ENCODE data around the gene DNAI2.
A peak's percentile ranks its signal among the peaks of the same experiment; 100 is the strongest.

The DNAI2 gene, protein sequence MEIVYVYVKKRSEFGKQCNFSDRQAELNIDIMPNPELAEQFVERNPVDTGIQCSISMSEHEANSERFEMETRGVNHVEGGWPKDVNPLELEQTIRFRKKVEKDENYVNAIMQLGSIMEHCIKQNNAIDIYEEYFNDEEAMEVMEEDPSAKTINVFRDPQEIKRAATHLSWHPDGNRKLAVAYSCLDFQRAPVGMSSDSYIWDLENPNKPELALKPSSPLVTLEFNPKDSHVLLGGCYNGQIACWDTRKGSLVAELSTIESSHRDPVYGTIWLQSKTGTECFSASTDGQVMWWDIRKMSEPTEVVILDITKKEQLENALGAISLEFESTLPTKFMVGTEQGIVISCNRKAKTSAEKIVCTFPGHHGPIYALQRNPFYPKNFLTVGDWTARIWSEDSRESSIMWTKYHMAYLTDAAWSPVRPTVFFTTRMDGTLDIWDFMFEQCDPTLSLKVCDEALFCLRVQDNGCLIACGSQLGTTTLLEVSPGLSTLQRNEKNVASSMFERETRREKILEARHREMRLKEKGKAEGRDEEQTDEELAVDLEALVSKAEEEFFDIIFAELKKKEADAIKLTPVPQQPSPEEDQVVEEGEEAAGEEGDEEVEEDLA

DNA sequence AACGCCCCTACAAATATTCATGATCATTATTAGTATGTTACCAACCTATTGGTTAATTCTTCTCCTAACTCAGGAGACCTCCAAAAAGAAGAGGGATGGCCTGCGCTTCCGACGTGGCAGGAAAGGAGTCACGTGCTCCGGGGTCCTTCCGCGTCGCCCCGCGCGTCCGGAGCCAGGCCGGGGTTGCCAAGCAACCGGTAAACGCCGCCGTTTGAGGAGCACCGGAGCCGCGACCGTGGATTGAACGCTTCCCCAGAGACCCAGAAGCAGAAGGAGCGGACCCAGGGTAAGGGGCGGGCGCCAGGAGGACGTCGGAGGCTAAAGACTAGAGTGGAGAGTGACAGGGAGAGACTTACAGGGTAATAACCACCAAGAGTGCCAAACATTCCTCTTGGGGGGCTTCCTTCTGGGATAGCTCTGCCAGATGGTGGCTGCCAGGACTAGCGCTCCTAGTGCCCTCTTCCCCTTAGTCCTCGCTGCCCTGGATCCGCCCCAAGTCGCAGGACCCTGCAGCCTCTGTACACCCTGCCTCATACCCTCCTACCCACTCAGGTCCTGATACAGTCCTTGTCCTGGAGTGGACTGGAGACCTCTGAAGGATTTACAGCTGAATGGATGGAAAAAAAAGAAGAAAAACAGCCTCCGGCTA, at the start of gene DNAI2:
Gene DNAI2 (plus strand): TSS at position 175 of the 649 bp plus-strand sequence. CDS start 7,584 bp downstream, outside the sequence.
- Mint-ChIP-seq H3K4me1 (ENCODE audit: low read depth) (peaks cover 59% of the 10 kb centered on the region), H3K4me3 (peak within 1 kb of the TSS; percentile 39), H3K27ac (peak within 1 kb of the TSS; percentile 43), H3K36me3 (ENCODE audit: low read depth) (no peaks in the 10 kb centered on the region), H3K27me3 (peaks cover 63% of the 10 kb centered on the region), H3K9me3 (no peaks in the 10 kb centered on the region)
- intact Hi-C loops (cut with micrococcal nuclease), result no loop called here

DNA sequence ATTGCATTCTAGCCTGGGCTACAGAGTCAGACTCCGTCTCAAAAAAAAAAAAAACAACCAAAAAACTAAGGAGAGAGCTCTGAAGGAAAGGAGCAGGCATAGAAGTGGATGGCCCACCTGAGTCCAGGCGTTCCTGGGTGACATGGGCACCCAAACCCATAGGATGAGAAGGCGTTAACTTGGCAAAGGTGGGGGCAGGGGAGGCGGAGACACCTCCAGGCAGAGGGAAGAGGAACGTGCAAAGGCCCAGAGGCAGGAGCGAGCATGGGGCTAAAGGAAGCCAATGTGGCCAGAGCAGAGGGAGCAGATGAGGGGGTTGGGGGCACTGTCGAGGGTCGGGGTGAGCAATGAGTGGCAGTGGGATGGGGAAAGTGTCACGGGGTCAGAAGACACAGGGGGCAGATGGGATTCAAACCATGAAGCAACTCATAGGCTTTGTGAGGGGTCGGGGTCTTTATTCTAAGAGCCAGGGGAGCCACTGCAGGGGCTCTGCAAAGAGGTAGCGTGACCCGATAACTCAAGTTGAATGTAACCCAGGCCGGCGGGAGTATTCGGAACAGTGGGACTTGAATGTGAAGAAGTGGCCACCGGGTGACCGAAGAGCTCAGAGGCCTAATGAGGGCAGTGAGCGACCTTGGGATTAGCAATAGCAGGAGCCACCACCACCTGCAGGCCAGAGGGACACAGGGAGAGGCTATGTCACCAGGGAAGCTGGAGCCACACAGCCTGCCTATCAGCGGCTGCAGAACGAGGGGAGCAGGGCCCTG, 48.9 kb upstream of the DNAI2 start:
- H3K4me1 Mint-ChIP-seq (ENCODE audit: low read depth), result peaks cover 43% of the 10 kb centered on the region
- H3K36me3 Mint-ChIP-seq (ENCODE audit: low read depth), result peaks cover 94% of the 10 kb centered on the region
- H3K4me3 Mint-ChIP-seq, result no peak overlapping the region
- H3K9me3 Mint-ChIP-seq, result no peaks in the 10 kb centered on the region
- H3K27me3 Mint-ChIP-seq, result no peaks in the 10 kb centered on the region
- intact Hi-C loops (cut with micrococcal nuclease), result no loop called here
- peak overlapping the region; percentile 23 for H3K27ac Mint-ChIP-seq

DNA sequence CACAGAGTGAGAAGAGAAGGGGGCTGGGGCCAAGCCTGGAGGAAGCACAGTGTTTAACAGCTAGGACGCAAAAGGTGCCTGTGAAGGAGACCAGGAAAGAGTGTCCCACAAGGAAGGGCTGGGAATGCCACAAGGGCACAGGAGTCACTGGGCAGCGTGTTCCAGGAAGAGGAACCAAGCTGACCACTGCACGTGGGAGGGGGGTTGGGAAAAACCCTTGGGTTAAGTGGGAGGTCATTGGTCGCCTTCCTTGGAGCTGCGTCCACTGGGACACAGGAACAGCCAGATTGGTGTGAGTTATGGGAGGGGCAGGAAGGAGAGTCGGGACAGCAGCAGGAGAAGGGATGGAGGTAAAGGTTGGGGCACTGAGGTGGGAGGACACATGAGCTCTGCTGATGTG, 47.8 kb upstream of the DNAI2 start:
- peaks cover 96% of the 10 kb centered on the region for H3K36me3 Mint-ChIP-seq (ENCODE audit: low read depth)
- H3K27ac Mint-ChIP-seq, result peak overlapping the region; percentile 23
- intact Hi-C loops (cut with micrococcal nuclease), result no loop called here
- H3K4me3 Mint-ChIP-seq, result no peak overlapping the region
- H3K4me1 Mint-ChIP-seq (ENCODE audit: low read depth), result peaks cover 41% of the 10 kb centered on the region
- no peaks in the 10 kb centered on the region for H3K27me3 Mint-ChIP-seq
- H3K9me3 Mint-ChIP-seq, result no peaks in the 10 kb centered on the region

DNA sequence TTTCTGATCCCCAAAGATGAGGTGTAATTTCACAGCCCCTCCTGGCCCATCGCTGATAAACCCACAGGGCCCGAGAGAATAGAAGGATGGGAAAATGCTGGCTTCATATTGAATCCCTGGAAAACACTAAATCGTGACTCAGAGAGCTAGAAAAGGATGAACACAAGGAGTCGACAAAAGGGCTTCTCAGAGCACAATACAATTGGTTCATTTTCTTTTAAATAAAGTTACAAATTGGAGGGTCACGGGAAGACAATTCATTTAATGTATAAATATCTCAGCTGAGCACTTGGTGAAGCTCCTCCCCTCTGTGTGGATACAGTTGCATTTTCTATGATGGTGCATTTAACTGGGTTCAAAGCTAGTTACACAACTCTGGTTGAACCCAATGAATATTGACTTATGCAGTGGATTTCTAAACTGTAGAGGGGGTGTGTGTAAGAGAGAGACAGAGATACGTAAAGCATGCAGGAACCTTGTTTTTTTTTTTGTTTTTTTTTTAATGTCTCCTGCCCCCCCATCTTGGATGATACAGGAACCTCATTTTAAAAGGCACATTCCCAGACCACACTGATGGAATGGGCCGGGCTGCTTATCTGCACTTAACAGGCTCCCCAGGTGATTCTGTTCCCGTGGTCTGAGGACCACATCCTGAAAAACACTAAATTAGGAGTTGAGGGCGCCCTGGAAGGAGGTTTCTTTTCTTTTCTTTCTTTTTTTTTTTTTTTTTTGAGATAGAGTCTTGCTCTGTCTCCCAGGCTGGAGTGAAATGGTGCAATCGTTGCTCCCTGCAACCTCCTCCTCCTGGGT, 46.6 kb upstream of the DNAI2 start:
- no peaks in the 10 kb centered on the region for H3K27me3 Mint-ChIP-seq
- intact Hi-C loops (cut with micrococcal nuclease), result no loop called here

DNA sequence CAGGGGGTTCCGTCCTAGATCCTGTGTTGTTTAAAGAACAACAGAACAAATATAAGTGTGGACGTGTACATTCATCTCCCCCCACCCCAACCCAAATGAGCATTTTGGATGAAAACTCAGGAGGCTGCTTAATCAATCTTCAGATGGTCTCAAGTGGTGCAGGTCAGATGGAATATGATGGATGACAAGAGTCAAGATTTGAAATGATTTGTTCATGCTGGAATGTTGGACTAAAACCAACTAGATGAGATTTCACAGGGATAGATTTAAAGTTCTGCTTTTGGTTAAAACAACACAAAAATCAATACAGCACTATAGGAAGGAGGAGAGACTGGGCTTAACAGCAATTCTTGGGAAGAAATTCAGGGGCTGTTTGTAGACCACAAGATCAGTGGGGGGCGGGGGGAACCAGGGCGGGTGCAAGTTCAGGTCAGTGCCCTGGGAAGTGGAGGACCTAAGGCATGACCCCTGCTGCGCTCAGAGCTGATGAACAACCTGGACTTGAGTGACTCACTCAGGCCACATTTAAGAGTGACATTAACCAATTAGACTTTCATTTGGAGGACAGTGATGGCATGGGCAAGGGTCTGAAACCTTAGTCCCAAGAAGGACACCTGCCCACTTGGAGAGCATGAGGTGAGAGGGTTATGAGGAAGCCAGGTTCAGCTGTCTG, 45.6 kb upstream of the DNAI2 start:
- peaks cover 59% of the 10 kb centered on the region for H3K4me1 Mint-ChIP-seq (ENCODE audit: low read depth)
- intact Hi-C loops (cut with micrococcal nuclease), result no loop called here
- H3K27ac Mint-ChIP-seq, result peak overlapping the region; percentile 18
- H3K4me3 Mint-ChIP-seq, result no peak overlapping the region
- no peaks in the 10 kb centered on the region for H3K27me3 Mint-ChIP-seq
- no peaks in the 10 kb centered on the region for H3K9me3 Mint-ChIP-seq
- H3K36me3 Mint-ChIP-seq (ENCODE audit: low read depth), result peaks cover 94% of the 10 kb centered on the region

More for the DNA sequence above, 46.6 kb upstream of the DNAI2 start:
- peaks cover 95% of the 10 kb centered on the region for H3K36me3 Mint-ChIP-seq (ENCODE audit: low read depth)
- peaks cover 50% of the 10 kb centered on the region for H3K4me1 Mint-ChIP-seq (ENCODE audit: low read depth)
- H3K9me3 Mint-ChIP-seq, result no peaks in the 10 kb centered on the region
- no peak overlapping the region for H3K4me3 Mint-ChIP-seq
- no peak overlapping the region for H3K27ac Mint-ChIP-seq

DNA sequence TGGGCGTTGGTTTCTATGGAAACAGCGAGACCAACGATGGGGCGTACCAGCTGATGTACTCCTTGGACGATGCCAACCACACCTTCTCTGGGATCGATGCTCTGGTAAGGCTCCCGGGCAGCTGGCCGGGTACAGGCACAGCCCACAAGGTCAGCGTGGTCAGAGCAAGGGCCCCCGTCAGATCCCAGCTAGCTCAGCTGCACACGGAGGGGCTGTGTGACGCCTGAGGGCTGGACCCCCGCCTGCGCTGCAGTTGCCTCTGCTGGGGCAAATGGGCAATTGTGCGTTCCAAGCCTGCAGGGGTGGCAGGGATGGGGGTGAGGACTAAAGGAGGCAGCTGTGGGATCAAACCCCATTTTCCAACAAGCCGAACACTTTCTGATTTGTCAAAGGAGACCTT, 43.1 kb upstream of the DNAI2 start:
- no peaks in the 10 kb centered on the region for H3K27me3 Mint-ChIP-seq
- H3K27ac Mint-ChIP-seq, result no peak overlapping the region
- no peaks in the 10 kb centered on the region for H3K9me3 Mint-ChIP-seq
- H3K36me3 Mint-ChIP-seq (ENCODE audit: low read depth), result peaks cover 71% of the 10 kb centered on the region
- peaks cover 56% of the 10 kb centered on the region for H3K4me1 Mint-ChIP-seq (ENCODE audit: low read depth)
- intact Hi-C loops (cut with micrococcal nuclease), result no loop called here
- no peak overlapping the region for H3K4me3 Mint-ChIP-seq

DNA sequence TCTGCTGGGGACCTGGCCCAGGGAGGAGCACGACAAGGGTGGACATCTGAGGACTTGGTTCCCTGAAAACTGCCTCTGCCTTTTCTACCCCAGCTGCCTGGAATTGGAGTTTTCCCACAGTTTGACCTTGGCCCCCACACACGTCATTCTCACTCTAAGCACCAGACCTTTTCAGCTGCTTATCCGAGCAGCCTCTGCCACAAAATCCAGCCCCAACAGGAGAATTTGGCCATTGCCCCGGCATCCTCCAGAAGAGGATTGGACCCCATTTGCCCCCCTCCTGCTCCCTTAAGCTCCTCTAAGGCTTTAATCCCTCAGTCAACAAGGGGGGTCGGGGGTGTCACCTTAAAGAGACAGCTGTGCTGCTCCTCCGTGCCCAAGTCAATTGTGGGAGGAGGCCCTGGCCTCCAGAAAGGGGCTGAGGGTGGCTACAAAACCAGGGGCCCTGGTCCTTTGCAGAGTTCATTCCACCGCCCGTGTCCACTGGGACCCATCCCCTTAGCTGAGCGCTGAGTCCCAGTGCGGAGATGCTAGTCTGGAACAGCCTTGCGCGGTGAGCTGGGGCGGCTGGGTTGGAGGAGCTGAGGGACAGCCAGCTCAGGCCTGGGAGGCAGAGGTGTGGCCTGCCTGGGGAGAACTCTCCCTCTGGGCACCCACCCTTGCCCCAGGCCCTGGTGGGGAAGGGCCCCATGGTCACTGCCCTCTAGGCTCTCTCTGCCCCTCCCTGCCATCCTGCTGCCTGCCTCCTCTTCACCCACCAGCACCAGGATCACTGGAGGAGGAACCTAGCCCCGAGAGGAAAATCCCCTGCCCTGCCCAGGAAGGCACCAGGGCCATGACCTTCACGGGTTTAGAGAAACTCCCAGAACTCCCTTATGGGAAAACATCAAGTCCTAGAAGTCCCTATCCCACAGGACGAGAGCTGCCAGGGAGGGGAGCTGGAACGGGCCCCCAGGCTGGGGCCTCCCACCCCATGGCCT, 41.8 kb upstream of the DNAI2 start:
- peaks cover 44% of the 10 kb centered on the region for H3K4me1 Mint-ChIP-seq (ENCODE audit: low read depth)
- H3K36me3 Mint-ChIP-seq (ENCODE audit: low read depth), result peaks cover 68% of the 10 kb centered on the region
- H3K27ac Mint-ChIP-seq, result peak overlapping the region; percentile 95
- no peaks in the 10 kb centered on the region for H3K9me3 Mint-ChIP-seq
- no peaks in the 10 kb centered on the region for H3K27me3 Mint-ChIP-seq
- intact Hi-C loops (cut with micrococcal nuclease), result no loop called here
- H3K4me3 Mint-ChIP-seq, result no peak overlapping the region

DNA sequence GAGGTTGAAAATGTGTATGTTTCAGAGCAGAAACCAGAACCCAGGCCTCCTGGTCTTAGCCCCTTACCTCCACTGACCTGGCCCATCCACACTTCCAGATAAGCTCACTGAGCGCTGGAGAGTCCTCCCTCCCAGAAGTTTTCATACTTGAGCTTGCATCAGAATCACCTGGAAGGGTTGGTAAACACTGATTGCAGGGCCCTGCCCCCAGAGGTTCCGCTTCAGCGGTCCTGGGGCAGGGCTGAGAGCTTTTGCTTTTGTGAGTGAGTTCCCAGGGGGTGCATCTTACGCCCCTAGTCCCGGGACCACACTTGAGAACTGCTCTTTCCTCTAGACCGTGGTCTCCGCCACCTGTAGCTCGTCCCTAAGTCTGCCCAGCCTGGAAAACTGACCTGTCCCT, 40.1 kb upstream of the DNAI2 start:
- Mint-ChIP-seq H3K4me1 (ENCODE audit: low read depth) (peaks cover 48% of the 10 kb centered on the region), H3K9me3 (no peaks in the 10 kb centered on the region), H3K27ac (peak overlapping the region; percentile 95), H3K4me3 (no peak overlapping the region), H3K36me3 (ENCODE audit: low read depth) (peaks cover 69% of the 10 kb centered on the region), H3K27me3 (no peaks in the 10 kb centered on the region)
- intact Hi-C loops (cut with micrococcal nuclease), result no loop called here

DNA sequence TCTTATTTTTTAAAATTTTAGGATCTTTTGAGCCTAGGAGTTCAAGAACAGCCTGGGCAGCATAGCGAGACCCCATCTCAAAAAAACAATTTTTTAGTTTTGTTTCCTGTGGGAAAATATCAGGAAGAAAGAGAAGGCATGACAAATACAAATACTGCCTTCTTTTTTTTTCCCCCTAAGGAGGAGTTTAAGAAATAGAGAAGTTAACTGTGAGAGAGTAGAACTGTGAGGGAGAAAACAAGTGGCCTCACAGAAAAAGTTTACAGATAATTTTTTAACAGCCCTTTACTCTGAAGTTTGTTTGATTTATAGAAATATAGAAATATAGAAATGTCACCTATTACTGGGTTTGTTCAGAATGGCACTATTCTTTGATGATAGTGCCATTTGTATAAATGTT, 39.5 kb upstream of the DNAI2 start:
- no peaks in the 10 kb centered on the region for H3K27me3 Mint-ChIP-seq
- intact Hi-C loops (cut with micrococcal nuclease), result no loop called here
- H3K36me3 Mint-ChIP-seq (ENCODE audit: low read depth), result peaks cover 69% of the 10 kb centered on the region
- H3K27ac Mint-ChIP-seq, result peak overlapping the region; percentile 95
- no peaks in the 10 kb centered on the region for H3K9me3 Mint-ChIP-seq
- no peak overlapping the region for H3K4me3 Mint-ChIP-seq
- H3K4me1 Mint-ChIP-seq (ENCODE audit: low read depth), result peaks cover 52% of the 10 kb centered on the region

DNA sequence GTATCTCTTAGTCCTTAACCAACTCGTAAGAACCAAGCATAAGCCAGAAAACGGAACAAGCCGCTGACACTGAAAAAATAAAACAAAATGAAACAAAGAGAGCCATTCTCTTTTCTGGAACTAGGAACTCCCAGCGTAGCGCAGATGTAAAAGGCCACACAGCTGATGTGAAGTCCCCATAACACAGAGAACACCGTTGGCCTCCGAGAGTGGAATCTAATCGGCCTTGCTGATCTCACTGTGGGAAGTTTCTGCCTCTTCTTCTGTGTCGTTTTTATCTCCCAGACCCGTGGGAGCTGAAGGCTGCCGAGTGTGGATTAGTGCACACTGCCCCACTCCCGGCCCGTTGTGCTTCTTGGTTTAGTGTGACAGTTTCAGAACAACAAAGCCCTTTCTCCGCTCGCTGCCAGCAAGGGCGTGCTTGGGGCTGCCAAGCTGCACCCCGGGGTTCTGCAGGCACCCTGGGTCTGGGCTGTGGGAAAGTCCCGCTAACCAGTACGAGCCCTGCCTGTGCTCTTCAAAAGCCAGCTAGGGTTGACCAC, 38.9 kb upstream of the DNAI2 start:
- H3K27ac Mint-ChIP-seq, result peak overlapping the region; percentile 95
- H3K9me3 Mint-ChIP-seq, result no peaks in the 10 kb centered on the region
- H3K27me3 Mint-ChIP-seq, result no peaks in the 10 kb centered on the region
- peaks cover 67% of the 10 kb centered on the region for H3K36me3 Mint-ChIP-seq (ENCODE audit: low read depth)
- intact Hi-C loops (cut with micrococcal nuclease), result no loop called here
- H3K4me3 Mint-ChIP-seq, result peak overlapping the region; percentile 61
- peaks cover 59% of the 10 kb centered on the region for H3K4me1 Mint-ChIP-seq (ENCODE audit: low read depth)

DNA sequence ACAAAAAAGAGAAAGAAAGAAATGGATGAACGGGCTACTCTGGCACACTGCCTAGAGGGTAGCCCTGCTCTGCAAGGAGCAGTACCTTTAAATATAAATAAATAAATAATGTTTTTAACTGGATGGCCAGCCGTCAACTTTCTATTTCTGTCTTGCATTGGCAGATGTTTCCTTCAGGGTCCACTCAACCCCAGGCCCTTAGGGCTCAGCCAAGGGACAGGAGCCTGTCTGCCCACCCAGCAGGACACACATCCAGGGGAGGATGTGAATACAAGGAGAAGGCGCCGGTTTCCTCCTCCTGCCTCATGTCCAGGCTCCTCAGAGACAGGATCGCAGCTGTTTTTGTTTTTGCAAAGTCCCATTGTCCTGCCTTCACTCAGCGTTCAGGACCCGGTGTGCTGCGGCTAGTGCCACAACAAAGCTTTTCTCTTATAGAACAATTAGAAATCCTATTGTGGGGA, 38.1 kb upstream of the DNAI2 start:
- Mint-ChIP-seq H3K27me3 (no peaks in the 10 kb centered on the region), H3K27ac (peak overlapping the region; percentile 95), H3K4me1 (ENCODE audit: low read depth) (peaks cover 67% of the 10 kb centered on the region), H3K36me3 (ENCODE audit: low read depth) (peaks cover 64% of the 10 kb centered on the region), H3K9me3 (no peaks in the 10 kb centered on the region), H3K4me3 (no peak overlapping the region)
- intact Hi-C loops (cut with micrococcal nuclease), result no loop called here

DNA sequence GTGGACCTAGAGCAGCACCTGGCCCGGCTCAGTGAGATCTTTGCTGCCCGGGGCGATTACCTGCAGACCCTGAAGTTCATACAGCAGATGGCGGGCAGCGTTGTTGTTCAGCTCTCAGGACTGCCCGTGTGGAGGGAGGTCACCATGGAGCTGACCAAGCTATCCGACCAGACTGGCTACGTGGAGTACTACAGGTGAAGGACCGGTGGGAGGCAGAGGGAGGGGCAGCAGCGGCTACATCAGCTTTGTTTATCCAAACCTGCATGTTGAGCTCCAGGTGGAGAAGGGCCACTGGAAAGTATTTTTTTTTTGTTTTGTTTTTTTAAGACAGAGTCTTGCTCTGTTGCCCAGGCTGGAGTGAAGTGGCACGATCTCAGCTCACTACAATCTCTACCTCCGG, 36.7 kb upstream of the DNAI2 start:
- H3K4me3 Mint-ChIP-seq, result no peak overlapping the region
- H3K4me1 Mint-ChIP-seq (ENCODE audit: low read depth), result peaks cover 73% of the 10 kb centered on the region
- H3K27ac Mint-ChIP-seq, result peak overlapping the region; percentile 58
- no peaks in the 10 kb centered on the region for H3K9me3 Mint-ChIP-seq
- H3K36me3 Mint-ChIP-seq (ENCODE audit: low read depth), result peaks cover 53% of the 10 kb centered on the region
- intact Hi-C loops (cut with micrococcal nuclease), result no loop called here
- no peaks in the 10 kb centered on the region for H3K27me3 Mint-ChIP-seq
